Measurements from ENCODE around the gene TASP1.

- TF ChIP-seq CTCF (IDR thresholded peaks at IDR 0.05) (no peak), POLR2A (IDR thresholded peaks at IDR 0.05) (no peak)
These were observed 282.7 kb downstream of the TASP1 start for GRCh38 chr20:13355941-13356486.

Measured in Peyer's patch (tissue), 4 donors.